WTC11 (cell line): ENCODE results near the gene CCL26. TPM values are rescaled to one million over a fixed set of nuclear protein-coding genes. Genes with fewer than 3 reads are reported as not detected.

ENCODE experiments used
- ATAC-seq: fragments of 200-7000 bp; cut with Tn5 transposase; 2 replicates; pipeline ENCODE4 v1.10.0; 2021; ENCODE audit warnings: mild to moderate bottlenecking, moderate library complexity
- CTCF ChIA-PET: fragments of 300-600 bp; sonication (Branson Sonifier 250); formaldehyde crosslinking; loops from one replicate; lab custom pipeline; 2021; ENCODE audit warnings: antibody characterized with exemption; lab: Charles Lee
- POLR2A ChIA-PET: fragments of 350-600 bp; sonication (Branson Sonifier 250); formaldehyde crosslinking; loops from one replicate; lab custom pipeline; 2021; ENCODE audit warnings: antibody characterized with exemption; lab: Charles Lee
- DNase-seq: peaks from one replicate; pipeline ENCODE4 v3.0.0; 2021; ENCODE audit warnings: low spot score
- H3K27ac Mint-ChIP-seq: 2 replicates; pipeline ENCODE4 v1.8.0; 2021; ENCODE audit warnings: mixed read lengths
- H3K27me3 Mint-ChIP-seq: 2 replicates; pipeline ENCODE4 v1.8.0; 2021; ENCODE audit warnings: low read depth, mild to moderate bottlenecking, moderate library complexity, mixed read lengths
- H3K36me3 Mint-ChIP-seq: 2 replicates; pipeline ENCODE4 v1.8.0; 2021; ENCODE audit warnings: mixed read lengths
- H3K4me1 Mint-ChIP-seq: 2 replicates; pipeline ENCODE4 v1.8.0; 2022; ENCODE audit warnings: mixed read lengths
- H3K4me3 Mint-ChIP-seq: 2 replicates; pipeline ENCODE4 v1.8.0; 2021; ENCODE audit warnings: mild to moderate bottlenecking, moderate library complexity, mixed read lengths
- H3K9me3 Mint-ChIP-seq: 2 replicates; pipeline ENCODE4 v1.8.0; 2021; ENCODE audit warnings: mixed read lengths
- CDX4 ChIP-seq: fragments of 250-450 bp; sonication (Bioruptor Pico); IDR thresholded peaks from 2 replicates; pipeline ENCODE4 v1.9.0; 2021; ENCODE audit warnings: moderate library complexity, mild to moderate bottlenecking, inconsistent platforms, borderline replicate concordance
- CREB1 ChIP-seq: sonication (generic); formaldehyde crosslinking; IDR thresholded peaks from 2 replicates; pipeline ENCODE4 v1.8.0; 2023; ENCODE audit warnings: mild to moderate bottlenecking, missing genetic modification reagents
- ERG ChIP-seq: fragments of 250-450 bp; sonication (Bioruptor Pico); IDR thresholded peaks from 2 replicates; pipeline ENCODE4 v1.8.0; 2021; ENCODE audit warnings: mild to moderate bottlenecking
- ESRRA ChIP-seq: sonication (generic); formaldehyde crosslinking; IDR thresholded peaks from 2 replicates; pipeline ENCODE4 v1.8.1; 2022; ENCODE audit warnings: mild to moderate bottlenecking, missing genetic modification reagents, borderline replicate concordance
- NFE2L1 ChIP-seq: sonication (generic); formaldehyde crosslinking; IDR thresholded peaks from 2 replicates; pipeline ENCODE4 v1.8.1; 2023; ENCODE audit warnings: missing genetic modification reagents
- OVOL2 ChIP-seq: fragments of 250-450 bp; sonication (Bioruptor Pico); IDR thresholded peaks from 2 replicates; pipeline ENCODE4 v1.9.0; 2021; ENCODE audit warnings: mild to moderate bottlenecking, borderline replicate concordance
- PRRX2 ChIP-seq: fragments of 250-450 bp; sonication (Bioruptor Pico); IDR thresholded peaks from 2 replicates; pipeline ENCODE4 v1.8.0; 2021; ENCODE audit warnings: mild to moderate bottlenecking
- STAT6 ChIP-seq: sonication (generic); formaldehyde crosslinking; conservative IDR thresholded peaks from 2 replicates; pipeline ENCODE4 v1.8.1; 2023; ENCODE audit warnings: mild to moderate bottlenecking, low read depth, missing genetic modification reagents, moderate library complexity
- TP53 ChIP-seq: sonication (generic); formaldehyde crosslinking; IDR thresholded peaks from 2 replicates; pipeline ENCODE4 v1.8.1; 2023; ENCODE audit warnings: mild to moderate bottlenecking, missing genetic modification reagents
- USF1 ChIP-seq: sonication (generic); formaldehyde crosslinking; IDR thresholded peaks from 2 replicates; pipeline ENCODE4 v1.8.0; 2022; ENCODE audit warnings: mild to moderate bottlenecking, missing genetic modification reagents
- ZNF121 ChIP-seq: sonication (generic); formaldehyde crosslinking; IDR thresholded peaks from 2 replicates; pipeline ENCODE4 v1.8.0; 2023; ENCODE audit warnings: missing genetic modification reagents
- ZNF425 ChIP-seq: fragments of 250-450 bp; sonication (Bioruptor Pico); conservative IDR thresholded peaks from 2 replicates; pipeline ENCODE4 v1.9.0; 2021; ENCODE audit warnings: mild to moderate bottlenecking
- ZSCAN18 ChIP-seq: fragments of 250-450 bp; sonication (Bioruptor Pico); IDR thresholded peaks from 2 replicates; pipeline ENCODE4 v2.1.2; 2022; ENCODE audit warnings: mild to moderate bottlenecking, moderate library complexity
- total RNA-seq: library from RNA; stranded (reverse); gene quantifications from 3 replicates; pipeline ENCODE4 v1.2.3, GENCODE V29; 2021

CCL26 gene
- total RNA-seq, 1 experiment from 2014 or later: 9.8 TPM

GRCh38 chr7:75735581-75736350, 36.2 kb downstream of the CCL26 start:
- H3K4me3 Mint-ChIP-seq: no peak overlapping the region
- peaks cover 32% of the 10 kb centered on the region for H3K27me3 Mint-ChIP-seq
- peaks cover 29% of the 10 kb centered on the region for H3K4me1 Mint-ChIP-seq
- no peaks in the 10 kb centered on the region for H3K36me3 Mint-ChIP-seq
- H3K27ac Mint-ChIP-seq: no peak overlapping the region
- TF ChIP-seq ZNF121 (CRISPR knock-in tag) (peak; percentile 92), CREB1 (CRISPR knock-in tag) (no peak)
- TF ChIP-seq, all 79 proteins: peak for 1
- CTCF ChIA-PET: no interaction called here
- ATAC-seq (no peak), DNase-seq (no peak)
- H3K9me3 Mint-ChIP-seq: no peaks in the 10 kb centered on the region
- POLR2A ChIA-PET: no interaction called here

- Mint-ChIP-seq H3K36me3 (no peaks in the 10 kb centered on the region), H3K27me3 (peaks cover 26% of the 10 kb centered on the region), H3K4me3 (no peak overlapping the region)
- DNase-seq (no peak), ATAC-seq (no peak)
- ChIA-PET CTCF (interaction anchor here (0.5 kb wide), 1 partner anchor 132 kb away, joined by 3 read pairs; no protein-coding TSS in a partner anchor), POLR2A (no interaction called here)
- no peak for TF ChIP-seq ESRRA (CRISPR knock-in tag)
- TF ChIP-seq, all 79 proteins: peak for 0
- Mint-ChIP-seq H3K4me1 (peaks cover 27% of the 10 kb centered on the region), H3K27ac (no peak overlapping the region; the same call in 1 of the 2 replicates), H3K9me3 (no peaks in the 10 kb centered on the region)
These were observed 37.2 kb downstream of the CCL26 start for GRCh38 chr7:75734586-75735458.

- POLR2A ChIA-PET: no interaction called here
- CTCF ChIA-PET: no interaction called here
- ATAC-seq (no peak), DNase-seq (no peak)
- Mint-ChIP-seq H3K4me3 (no peak overlapping the region), H3K36me3 (no peaks in the 10 kb centered on the region), H3K27me3 (peaks cover 15% of the 10 kb centered on the region), H3K9me3 (no peaks in the 10 kb centered on the region), H3K4me1 (peaks cover 35% of the 10 kb centered on the region), H3K27ac (peak overlapping the region; percentile 72)
- no peak for TF ChIP-seq STAT6 (CRISPR knock-in tag)
These were observed 39.0 kb downstream of the CCL26 start for GRCh38 chr7:75732764-75733630.

GRCh38 chr7:75732016-75732521, 39.9 kb downstream of the CCL26 start:
- ATAC-seq (no peak), DNase-seq (no peak)
- peaks cover 6% of the 10 kb centered on the region for H3K27me3 Mint-ChIP-seq
- TF ChIP-seq ERG (CRISPR knock-in tag) (no peak), USF1 (CRISPR knock-in tag) (no peak), ZNF425 (CRISPR knock-in tag) (no peak), TP53 (CRISPR knock-in tag) (no peak), ZSCAN18 (CRISPR knock-in tag) (no peak), NFE2L1 (CRISPR knock-in tag) (no peak), OVOL2 (CRISPR knock-in tag) (no peak), CDX4 (CRISPR knock-in tag) (no peak), CREB1 (CRISPR knock-in tag) (no peak), PRRX2 (CRISPR knock-in tag) (no peak)
- H3K9me3 Mint-ChIP-seq: no peaks in the 10 kb centered on the region
- H3K27ac Mint-ChIP-seq: peak overlapping the region; percentile 37; the same call in 1 of the 2 replicates
- no peak overlapping the region for H3K4me3 Mint-ChIP-seq
- H3K4me1 Mint-ChIP-seq: peaks cover 33% of the 10 kb centered on the region
- CTCF ChIA-PET: no interaction called here
- POLR2A ChIA-PET: no interaction called here
- no peaks in the 10 kb centered on the region for H3K36me3 Mint-ChIP-seq
